ENCODE measurements around the gene IL10.

- TF ChIP-seq POLR2A (IDR thresholded peaks at IDR 0.05; ENCODE audit: low read length) (no peak), GATA1 (IDR thresholded peaks at IDR 0.05; ENCODE audit: low read depth, low read length) (no peak)
Observed at GRCh38 chr1:206752481-206752880, 19.8 kb downstream of the IL10 start.
